ENCODE data around the gene OCLN. TPM values are rescaled to one million over a fixed set of nuclear protein-coding genes. Genes with fewer than 3 reads are reported as not detected.
"Not testable (repeated sequence)": the region's sequence is repeated elsewhere in the genome, so short reads cannot be mapped to it uniquely, and the experiment has no call there.

The OCLN gene
- total and polyA plus RNA-seq, 9 of the 15 experiments (the other 6 are each of a cell fraction or from before 2014, with no cell fraction given) = 0.05 to 0.29 (median 0.15) TPM

- 1% methylated on average over 3 of the region's 6 CpGs for WGBS (ENCODE audit: insufficient coverage, low coverage, missing lambda C conversion rate)
Measured at GRCh38 chr5:69606839-69607238, 114.2 kb downstream of the OCLN start.

More at GRCh38 chr5:69606839-69607238, 114.2 kb downstream of the OCLN start:
- H3K27me3 ChIP-seq (ENCODE audit: control insufficient read depth in 2 of 2, insufficient read depth in 2 of 2, low read length in 2 of 2); BruUV-seq (replicated peaks); H3K4me1 ChIP-seq (replicated peaks in 1 of 2; ENCODE audit: control insufficient read depth in 2 of 2, insufficient read depth in 2 of 2, low read length in 2 of 2); H3K4me3 ChIP-seq; H3K9me1 ChIP-seq (ENCODE audit: control insufficient read depth, insufficient read depth, low read length); H3K36me3 ChIP-seq (ENCODE audit: control insufficient read depth, insufficient read depth, low read length); CTCF ChIA-PET (ENCODE audit: low intra/inter-chr PET ratio); POLR2A ChIA-PET; H2AFZ ChIP-seq (ENCODE audit: low read depth, low read length); DNase-seq (ENCODE audit: extremely low read depth in 1 of 4, low spot score in 3 of 4); H3K27ac ChIP-seq (ENCODE audit: extremely low read depth, low read depth, low read length); H3K79me2 ChIP-seq (ENCODE audit: control insufficient read depth, insufficient read depth, low read length); H3K9me3 ChIP-seq (replicated peaks; ENCODE audit: control insufficient read depth, insufficient read depth, low read depth, low read length); H4K20me1 ChIP-seq (replicated peaks; ENCODE audit: control insufficient read depth, insufficient read depth, low read length); H3K4me2 ChIP-seq (ENCODE audit: insufficient read depth, low read length); intact Hi-C loops (cut with micrococcal nuclease); FAIRE-seq; H3K9ac ChIP-seq (ENCODE audit: insufficient read depth in 1 of 2, low read depth in 2 of 2, low read length in 2 of 2): not testable (repeated sequence)
- ATAC-seq = peak; percentile 40
- in situ Hi-C loops (cut with MboI) = loop anchor here (5.0 kb wide), 1 partner anchor 1405 kb away; no protein-coding TSS in a partner anchor

Small RNAs within 50 kb of the gene (small RNA-seq; reads per million reads assigned to genes)
- not detected for gene RN7SL616P
- gene RNU6-724P = not detected
- not detected for gene RPS27P14

Other genes with a start within 250 kb of the OCLN start
- gene CCDC125, start 160.0 kb upstream of the OCLN start, total RNA-seq (2014; rRNA removed) = 3.1 and 4.7 TPM in 2 replicates
- 11.8 and 13.8 TPM in 2 replicates for gene CCDC125, start 160.0 kb upstream of the OCLN start, total RNA-seq (2014; rRNA removed; fragmentation: Illumina TruSeq; extraction: Trizol)
- gene CCDC125, start 160.0 kb upstream of the OCLN start, total RNA-seq (2015; rRNA removed; fragmentation: Illumina TruSeq; extraction: Trizol) = 8.6 and 9.8 TPM in 2 replicates
- gene CCDC125, start 160.0 kb upstream of the OCLN start, total RNA-seq (2021) = 7.0 and 7.8 TPM in 2 replicates
- 7.0 and 9.2 TPM in 2 replicates for gene CCDC125, start 160.0 kb upstream of the OCLN start, polyA plus RNA-seq (2011; rRNA removed)
- 7.8 and 9.3 TPM in 2 replicates for gene CCDC125, start 160.0 kb upstream of the OCLN start, polyA plus RNA-seq (2014; fragmentation: Illumina TruSeq; extraction: Trizol)
- 1 to 10 TPM; 6.6 to 6.9 TPM for gene CCDC125, start 160.0 kb upstream of the OCLN start, polyA plus RNA-seq (2014; fragmentation: Nextera tagmentation; extraction: Ambion mirVana)
- gene CCDC125, start 160.0 kb upstream of the OCLN start, polyA plus RNA-seq (2014; rRNA removed) = 5.9 and 6.3 TPM in 2 replicates
- gene AK6, start 123.3 kb upstream of the OCLN start, total RNA-seq (2014; rRNA removed) = 84.2 and 107 TPM in 2 replicates
- gene AK6, start 123.3 kb upstream of the OCLN start, total RNA-seq (2014; rRNA removed; fragmentation: Illumina TruSeq; extraction: Trizol) = 176 and 197 TPM in 2 replicates
- 103 and 110 TPM in 2 replicates for gene AK6, start 123.3 kb upstream of the OCLN start, total RNA-seq (2015; rRNA removed; fragmentation: Illumina TruSeq; extraction: Trizol)
- gene AK6, start 123.3 kb upstream of the OCLN start, total RNA-seq (2021) = 84.6 and 93.9 TPM in 2 replicates
- 95.7 and 151 TPM in 2 replicates for gene AK6, start 123.3 kb upstream of the OCLN start, polyA plus RNA-seq (2011; rRNA removed)
- 125 and 128 TPM in 2 replicates for gene AK6, start 123.3 kb upstream of the OCLN start, polyA plus RNA-seq (2014; fragmentation: Illumina TruSeq; extraction: Trizol)
- 100 to 1,000 TPM; 613 to 669 TPM for gene AK6, start 123.3 kb upstream of the OCLN start, polyA plus RNA-seq (2014; fragmentation: Nextera tagmentation; extraction: Ambion mirVana)
- gene AK6, start 123.3 kb upstream of the OCLN start, polyA plus RNA-seq (2014; rRNA removed) = 143 and 173 TPM in 2 replicates
- 131 and 134 TPM in 2 replicates for gene TAF9, start 123.3 kb upstream of the OCLN start, total RNA-seq (2014; rRNA removed)
- 177 and 197 TPM in 2 replicates for gene TAF9, start 123.3 kb upstream of the OCLN start, total RNA-seq (2014; rRNA removed; fragmentation: Illumina TruSeq; extraction: Trizol)
- 195 and 207 TPM in 2 replicates for gene TAF9, start 123.3 kb upstream of the OCLN start, total RNA-seq (2015; rRNA removed; fragmentation: Illumina TruSeq; extraction: Trizol)
- gene TAF9, start 123.3 kb upstream of the OCLN start, total RNA-seq (2021) = 119 and 124 TPM in 2 replicates
- 248 and 338 TPM in 2 replicates for gene TAF9, start 123.3 kb upstream of the OCLN start, polyA plus RNA-seq (2011; rRNA removed)
- 257 and 310 TPM in 2 replicates for gene TAF9, start 123.3 kb upstream of the OCLN start, polyA plus RNA-seq (2014; fragmentation: Illumina TruSeq; extraction: Trizol)
- gene TAF9, start 123.3 kb upstream of the OCLN start, polyA plus RNA-seq (2014; fragmentation: Nextera tagmentation; extraction: Ambion mirVana) = 100 to 1,000 TPM; 519 to 566 TPM
- gene TAF9, start 123.3 kb upstream of the OCLN start, polyA plus RNA-seq (2014; rRNA removed) = 188 and 189 TPM in 2 replicates
- gene RAD17, start 123.0 kb upstream of the OCLN start, total RNA-seq (2014; rRNA removed) = 21.1 and 36.7 TPM in 2 replicates
- 40.1 and 41.9 TPM in 2 replicates for gene RAD17, start 123.0 kb upstream of the OCLN start, total RNA-seq (2014; rRNA removed; fragmentation: Illumina TruSeq; extraction: Trizol)
- gene RAD17, start 123.0 kb upstream of the OCLN start, total RNA-seq (2015; rRNA removed; fragmentation: Illumina TruSeq; extraction: Trizol) = 33.6 and 40.7 TPM in 2 replicates
- gene RAD17, start 123.0 kb upstream of the OCLN start, total RNA-seq (2021) = 32.9 and 35.2 TPM in 2 replicates
- 45.2 and 47.2 TPM in 2 replicates for gene RAD17, start 123.0 kb upstream of the OCLN start, polyA plus RNA-seq (2011; rRNA removed)
- gene RAD17, start 123.0 kb upstream of the OCLN start, polyA plus RNA-seq (2014; fragmentation: Illumina TruSeq; extraction: Trizol) = 40.9 and 50.1 TPM in 2 replicates
- 10 to 100 TPM; 25.6 to 44.4 TPM for gene RAD17, start 123.0 kb upstream of the OCLN start, polyA plus RNA-seq (2014; fragmentation: Nextera tagmentation; extraction: Ambion mirVana)
- gene RAD17, start 123.0 kb upstream of the OCLN start, polyA plus RNA-seq (2014; rRNA removed) = 35.6 and 39.0 TPM in 2 replicates
- gene MARVELD2, start 77.7 kb upstream of the OCLN start, total RNA-seq (2014; rRNA removed) = 0.08 TPM in 1 of 2 replicates, not detected in the other
- gene MARVELD2, start 77.7 kb upstream of the OCLN start, total RNA-seq (2014; rRNA removed; fragmentation: Illumina TruSeq; extraction: Trizol) = 0.04 and 0.13 TPM in 2 replicates
- 0.29 and 0.30 TPM in 2 replicates for gene MARVELD2, start 77.7 kb upstream of the OCLN start, total RNA-seq (2015; rRNA removed; fragmentation: Illumina TruSeq; extraction: Trizol)
- gene MARVELD2, start 77.7 kb upstream of the OCLN start, total RNA-seq (2021) = 0.09 and 0.13 TPM in 2 replicates
- gene MARVELD2, start 77.7 kb upstream of the OCLN start, polyA plus RNA-seq (2011; rRNA removed) = 0.05 and 0.21 TPM in 2 replicates
- gene MARVELD2, start 77.7 kb upstream of the OCLN start, polyA plus RNA-seq (2014; fragmentation: Illumina TruSeq; extraction: Trizol) = 0.03 TPM in 2 replicates
- gene MARVELD2, start 77.7 kb upstream of the OCLN start, polyA plus RNA-seq (2014; fragmentation: Nextera tagmentation; extraction: Ambion mirVana) = under 1 TPM in 1 of 2 experiments, not detected in 1; 0.03 TPM
- 0.07 TPM in 1 of 2 replicates, not detected in the other for gene MARVELD2, start 77.7 kb upstream of the OCLN start, polyA plus RNA-seq (2014; rRNA removed)
- 55.6 and 67.3 TPM in 2 replicates for gene GTF2H2C, start 67.4 kb downstream of the OCLN start, total RNA-seq (2014; rRNA removed)
- gene GTF2H2C, start 67.4 kb downstream of the OCLN start, total RNA-seq (2014; rRNA removed; fragmentation: Illumina TruSeq; extraction: Trizol) = 107 and 117 TPM in 2 replicates
- 107 and 108 TPM in 2 replicates for gene GTF2H2C, start 67.4 kb downstream of the OCLN start, total RNA-seq (2015; rRNA removed; fragmentation: Illumina TruSeq; extraction: Trizol)
- 54.9 and 59.6 TPM in 2 replicates for gene GTF2H2C, start 67.4 kb downstream of the OCLN start, total RNA-seq (2021)
- 56.7 and 81.6 TPM in 2 replicates for gene GTF2H2C, start 67.4 kb downstream of the OCLN start, polyA plus RNA-seq (2011; rRNA removed)
- gene GTF2H2C, start 67.4 kb downstream of the OCLN start, polyA plus RNA-seq (2014; fragmentation: Illumina TruSeq; extraction: Trizol) = 74.5 and 87.7 TPM in 2 replicates
- 100 to 1,000 TPM in 1 of 2 experiments, 10 to 100 TPM in 1; 91.7 to 106 TPM for gene GTF2H2C, start 67.4 kb downstream of the OCLN start, polyA plus RNA-seq (2014; fragmentation: Nextera tagmentation; extraction: Ambion mirVana)
- gene GTF2H2C, start 67.4 kb downstream of the OCLN start, polyA plus RNA-seq (2014; rRNA removed) = 65.2 and 71.3 TPM in 2 replicates

Data from K562 (cell line).